Endodermal cell (in vitro differentiated cells): Measurements from ENCODE around the gene CCDC33. TPM values are rescaled to one million over a fixed set of nuclear protein-coding genes. Genes with fewer than 3 reads are reported as not detected.

Experiments used
- DNase-seq: peaks from one replicate; pipeline ENCODE4 v3.0.0-alpha.2; 2017
- H3K27ac ChIP-seq: 2 replicates; pipeline ENCODE4 v1.5.1; 2013; ENCODE audit warnings: mild to moderate bottlenecking, low read depth, low read length, moderate library complexity
- H3K27me3 ChIP-seq: 2 replicates; pipeline ENCODE4 v1.6.1; 2013; ENCODE audit warnings: mild to moderate bottlenecking, low read length, moderate library complexity; ENCODE audit not compliant: insufficient read depth, control insufficient read depth, poor library complexity, severe bottlenecking
- H3K36me3 ChIP-seq: 2 replicates; pipeline ENCODE4 v1.7.0; 2013; ENCODE audit warnings: mild to moderate bottlenecking, low read length, moderate library complexity; ENCODE audit not compliant: control insufficient read depth, insufficient read depth
- H3K4me1 ChIP-seq: one replicate; pipeline ENCODE4 v1.7.0; 2013; ENCODE audit warnings: low read length; ENCODE audit not compliant: control insufficient read depth, insufficient read depth
- H3K4me3 ChIP-seq: 2 replicates; pipeline ENCODE4 v1.5.1; 2013; ENCODE audit warnings: mild to moderate bottlenecking, low read length, moderate library complexity
- H3K9ac ChIP-seq: 2 replicates; pipeline ENCODE4 v1.6.1; 2013; ENCODE audit warnings: mild to moderate bottlenecking, low read length, moderate library complexity; ENCODE audit not compliant: poor library complexity, severe bottlenecking; ENCODE audit errors: extremely low read depth
- H3K9me3 ChIP-seq: 2 replicates; pipeline ENCODE4 v1.6.1; 2013; ENCODE audit warnings: mild to moderate bottlenecking, low read length, moderate library complexity; ENCODE audit not compliant: control insufficient read depth
- H3K27ac Mint-ChIP-seq: 2 replicates; pipeline ENCODE4 v1.8.0; 2020; ENCODE audit warnings: mixed read lengths
- H3K27me3 Mint-ChIP-seq: 2 replicates; pipeline ENCODE4 v1.8.0; 2021; ENCODE audit warnings: mild to moderate bottlenecking, mixed read lengths; ENCODE audit not compliant: insufficient read depth
- H3K36me3 Mint-ChIP-seq: 2 replicates; pipeline ENCODE4 v1.8.0; 2020; ENCODE audit warnings: low read depth, mixed read lengths
- H3K4me1 Mint-ChIP-seq: 2 replicates; pipeline ENCODE4 v1.8.0; 2020; ENCODE audit warnings: mixed read lengths
- H3K4me3 Mint-ChIP-seq: 2 replicates; pipeline ENCODE4 v1.8.0; 2020; ENCODE audit warnings: mild to moderate bottlenecking, moderate library complexity, mixed read lengths
- H3K9me3 Mint-ChIP-seq: 2 replicates; pipeline ENCODE4 v1.8.0; 2020; ENCODE audit warnings: mild to moderate bottlenecking, mixed read lengths
- CTCF ChIP-seq: fragments of 200-600 bp; sonication (generic); conservative IDR thresholded peaks from 2 replicates; pipeline ENCODE4 v1.5.0; 2021; ENCODE audit warnings: antibody characterized with exemption, mild to moderate bottlenecking
- WGBS, 2 experiments: methylation state at CpG; one replicate each; pipeline versions ENCODE4 v1.1.5 to v1.1.7; 2013; ENCODE audit warnings: missing lambda C conversion rate in 2 of 2, mixed read lengths in 1 of 2; ENCODE audit not compliant: insufficient coverage in 1 of 2, insufficient read length in 1 of 2; 5-methylcytosine and 5-hydroxymethylcytosine counted together
- total RNA-seq, 2 donors: library from RNA; stranded (reverse); fragmentation: NEBNext Ultra II Directional in 1 of 2; extraction: Animal tissue kit (Norgen Biotek cat#: 25700) in 1 of 2; gene quantifications; 2 replicates in 1 of 2; 3 replicates in 1 of 2; pipeline ENCODE4 v1.2.1, GENCODE V29; 2021

The CCDC33 gene
- total RNA-seq, 2 donors from 2014 or later, result 2.8 to 3.5 TPM

GRCh38 chr15:74274470-74275038, 38.4 kb downstream of the CCDC33 start:
- H3K4me3 Mint-ChIP-seq, result no peak overlapping the region
- H3K36me3 ChIP-seq, result no peaks in the 10 kb centered on the region
- no peak for DNase-seq
- H3K36me3 Mint-ChIP-seq, result no peaks in the 10 kb centered on the region
- no peaks in the 10 kb centered on the region for H3K4me1 ChIP-seq
- H3K27ac ChIP-seq, result no peak overlapping the region
- no peak overlapping the region for H3K4me3 ChIP-seq
- no peaks in the 10 kb centered on the region for H3K9me3 ChIP-seq
- no peak for TF ChIP-seq CTCF
- no peaks in the 10 kb centered on the region for H3K4me1 Mint-ChIP-seq
- H3K9ac ChIP-seq, result no peak overlapping the region
- H3K27ac Mint-ChIP-seq, result no peak overlapping the region
- H3K27me3 ChIP-seq, result no peaks in the 10 kb centered on the region
- H3K9me3 Mint-ChIP-seq, result no peaks in the 10 kb centered on the region
- 86% methylated on average over 3 of the region's 3 CpGs; no CpG with 5 or more reads in 1 of the 2 experiments for WGBS, 2 experiments
- H3K27me3 Mint-ChIP-seq, result peaks cover 9% of the 10 kb centered on the region

DNA sequence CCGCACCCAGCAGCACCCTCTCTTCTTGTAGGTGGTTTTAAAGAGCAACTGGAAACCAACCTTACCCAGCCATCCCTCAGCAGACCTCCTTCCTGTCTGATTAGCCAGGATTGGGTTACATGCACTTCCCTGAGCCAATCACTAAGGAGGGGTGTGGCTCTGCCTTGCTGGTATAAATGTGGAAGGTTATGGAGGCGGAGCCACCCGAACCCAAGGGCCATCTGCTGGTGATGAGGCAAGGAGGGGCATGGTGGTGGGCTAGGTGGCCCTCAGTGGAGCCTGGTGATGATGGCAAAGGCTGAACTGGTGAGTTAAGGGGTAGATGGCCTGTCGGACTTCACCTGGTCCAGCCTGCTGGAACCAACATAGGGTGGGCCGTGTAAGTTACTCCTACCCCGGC, 39.8 kb downstream of the CCDC33 start:
- Histone ChIP-seq H3K36me3 (no peaks in the 10 kb centered on the region), H3K27me3 (no peaks in the 10 kb centered on the region), H3K9ac (no peak overlapping the region), H3K4me3 (no peak overlapping the region), H3K9me3 (no peaks in the 10 kb centered on the region), H3K4me1 (no peaks in the 10 kb centered on the region), H3K27ac (no peak overlapping the region)
- peak; percentile 78 for DNase-seq
- Mint-ChIP-seq H3K27ac (no peak overlapping the region), H3K36me3 (no peaks in the 10 kb centered on the region), H3K27me3 (peaks cover 5% of the 10 kb centered on the region), H3K4me3 (no peak overlapping the region), H3K4me1 (no peaks in the 10 kb centered on the region), H3K9me3 (no peaks in the 10 kb centered on the region)
- TF ChIP-seq CTCF, result no peak
- WGBS, 2 experiments, result 95% methylated on average over 6 of the region's 6 CpGs

DNA sequence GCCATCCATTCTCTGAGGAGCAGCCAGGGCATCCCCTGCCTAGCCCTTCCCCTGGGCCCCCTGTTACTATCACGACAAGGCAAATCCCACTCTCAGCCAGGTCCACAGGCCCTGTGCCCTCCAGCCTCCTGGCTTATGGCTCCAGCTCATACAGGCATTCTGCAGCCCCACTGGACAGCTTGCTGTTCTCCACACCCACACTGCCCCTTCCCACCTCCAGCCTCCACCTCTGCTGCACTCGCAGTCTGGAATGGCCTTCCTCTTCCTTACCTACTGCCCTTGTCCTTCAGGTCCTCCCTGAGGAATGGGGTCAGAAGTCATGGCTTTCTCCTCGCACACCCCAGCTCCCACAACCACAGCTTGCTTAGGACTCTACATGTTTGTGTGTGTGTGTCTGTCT, 40.4 kb downstream of the CCDC33 start:
- no peaks in the 10 kb centered on the region for H3K4me1 Mint-ChIP-seq
- H3K27ac ChIP-seq, result no peak overlapping the region
- DNase-seq, result no peak
- H3K4me3 ChIP-seq, result no peak overlapping the region
- WGBS, 2 experiments, result 98 to 100% methylated on average over 1 to 2 of the region's 3 CpGs
- H3K9me3 ChIP-seq, result no peaks in the 10 kb centered on the region
- H3K9me3 Mint-ChIP-seq, result no peaks in the 10 kb centered on the region
- no peak for TF ChIP-seq CTCF
- H3K27ac Mint-ChIP-seq, result no peak overlapping the region
- H3K36me3 ChIP-seq, result no peaks in the 10 kb centered on the region
- H3K36me3 Mint-ChIP-seq, result no peaks in the 10 kb centered on the region
- H3K27me3 Mint-ChIP-seq, result peaks cover 4% of the 10 kb centered on the region
- no peaks in the 10 kb centered on the region for H3K27me3 ChIP-seq
- H3K4me1 ChIP-seq, result no peaks in the 10 kb centered on the region
- H3K9ac ChIP-seq, result no peak overlapping the region
- H3K4me3 Mint-ChIP-seq, result no peak overlapping the region
